Tibial nerve (tissue), 4 donors: Measurements from ENCODE around the gene HIBADH. TPM values are rescaled to one million over a fixed set of nuclear protein-coding genes. Genes with fewer than 3 reads are reported as not detected.

ENCODE experiments used
- DNase-seq, 2 donors: peaks; one replicate each; pipeline ENCODE4 v3.0.0-alpha.2; 2019; ENCODE audit warnings: low spot score in 2 of 2
- H3K27ac ChIP-seq, 4 donors: fragments of 200-600 bp; sonication (generic) in 3 of 4; one replicate each; pipeline ENCODE4 v1.5.1; 2017 to 2019; ENCODE audit warnings: mild to moderate bottlenecking in 1 of 4
- H3K27me3 ChIP-seq, 2 donors: fragments of 200-600 bp; sonication (generic) in 1 of 2; one replicate each; pipeline versions ENCODE4 v1.5.1 to v1.6.0; 2017 to 2019
- H3K36me3 ChIP-seq, 3 donors: fragments of 200-600 bp; sonication (generic); one replicate each; pipeline ENCODE4 v1.5.1; 2018 to 2019
- H3K4me1 ChIP-seq, 4 donors: fragments of 200-600 bp; sonication (generic) in 3 of 4; one replicate each; pipeline ENCODE4 v1.5.1; 2017 to 2019
- H3K4me3 ChIP-seq, 4 donors: fragments of 200-600 bp; sonication (generic) in 3 of 4; one replicate each; pipeline ENCODE4 v1.5.1; 2017 to 2019; ENCODE audit warnings: mild to moderate bottlenecking in 1 of 4, moderate library complexity in 1 of 4
- H3K9me3 ChIP-seq, 4 donors: fragments of 200-600 bp; sonication (generic) in 3 of 4; one replicate each; pipeline ENCODE4 v1.5.1; 2017 to 2019
- EP300 ChIP-seq, 2 donors: sonication (generic); formaldehyde crosslinking; IDR thresholded peaks; one replicate each; pipeline ENCODE4 v1.6.1; 2017; ENCODE audit warnings: antibody characterized with exemption in 2 of 2, mild to moderate bottlenecking in 1 of 2
- POLR2A ChIP-seq, 2 donors: fragments of 450-650 bp; IDR thresholded peaks; one replicate each; pipeline ENCODE4 v1.6.1; 2017; ENCODE audit warnings: antibody characterized with exemption in 2 of 2, mild to moderate bottlenecking in 2 of 2, moderate library complexity in 2 of 2
- WGBS, 2 donors: methylation state at CpG; one replicate each; pipeline ENCODE4 v1.1.5; 2018; 5-methylcytosine and 5-hydroxymethylcytosine counted together
- total RNA-seq, 4 donors: library from RNA; depleted of rRNA; stranded (reverse); fragments of >200 nt; gene quantifications; one replicate each; pipeline ENCODE4 v1.1.0, GENCODE V29; 2016
- TF ChIP-seq, protein P1 (sequence below), 5 experiments: fragments of 200-600 bp in 3 of 5; fragments of 450-650 bp in 2 of 5; sonication (generic) in 3 of 5; IDR thresholded peaks; one replicate each; pipeline ENCODE4 v1.5.1; 2016 to 2019; ENCODE audit warnings: antibody characterized with exemption in 5 of 5, mild to moderate bottlenecking in 3 of 5, moderate library complexity in 2 of 5

HIBADH gene
- total RNA-seq, 4 donors from 2014 or later: 36.6 to 44.0 (median 41.7) TPM

- H3K4me1 ChIP-seq: no peaks in the 10 kb centered on the region
- H3K4me3 ChIP-seq: no peak overlapping the region
- peak in 1 of 2 donors; percentile 19 for DNase-seq
- H3K36me3 ChIP-seq: peaks cover 0 to 23% (median 0%) of the 10 kb centered on the region in 3 donors
- WGBS, 2 donors: 76 to 77% methylated on average over 17 of the region's 17 CpGs
- H3K27me3 ChIP-seq: no peaks in the 10 kb centered on the region
- TF ChIP-seq, protein P1, sequence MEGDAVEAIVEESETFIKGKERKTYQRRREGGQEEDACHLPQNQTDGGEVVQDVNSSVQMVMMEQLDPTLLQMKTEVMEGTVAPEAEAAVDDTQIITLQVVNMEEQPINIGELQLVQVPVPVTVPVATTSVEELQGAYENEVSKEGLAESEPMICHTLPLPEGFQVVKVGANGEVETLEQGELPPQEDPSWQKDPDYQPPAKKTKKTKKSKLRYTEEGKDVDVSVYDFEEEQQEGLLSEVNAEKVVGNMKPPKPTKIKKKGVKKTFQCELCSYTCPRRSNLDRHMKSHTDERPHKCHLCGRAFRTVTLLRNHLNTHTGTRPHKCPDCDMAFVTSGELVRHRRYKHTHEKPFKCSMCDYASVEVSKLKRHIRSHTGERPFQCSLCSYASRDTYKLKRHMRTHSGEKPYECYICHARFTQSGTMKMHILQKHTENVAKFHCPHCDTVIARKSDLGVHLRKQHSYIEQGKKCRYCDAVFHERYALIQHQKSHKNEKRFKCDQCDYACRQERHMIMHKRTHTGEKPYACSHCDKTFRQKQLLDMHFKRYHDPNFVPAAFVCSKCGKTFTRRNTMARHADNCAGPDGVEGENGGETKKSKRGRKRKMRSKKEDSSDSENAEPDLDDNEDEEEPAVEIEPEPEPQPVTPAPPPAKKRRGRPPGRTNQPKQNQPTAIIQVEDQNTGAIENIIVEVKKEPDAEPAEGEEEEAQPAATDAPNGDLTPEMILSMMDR (IDR thresholded peaks at IDR 0.05): no peak
- no peak for TF ChIP-seq EP300 (IDR thresholded peaks at IDR 0.05)
- no peak for TF ChIP-seq POLR2A (IDR thresholded peaks at IDR 0.05)
- no peak overlapping the region for H3K27ac ChIP-seq
- H3K9me3 ChIP-seq: no peaks in the 10 kb centered on the region
Measured at GRCh38 chr7:27520815-27521790, 141.6 kb downstream of the HIBADH start.

DNA sequence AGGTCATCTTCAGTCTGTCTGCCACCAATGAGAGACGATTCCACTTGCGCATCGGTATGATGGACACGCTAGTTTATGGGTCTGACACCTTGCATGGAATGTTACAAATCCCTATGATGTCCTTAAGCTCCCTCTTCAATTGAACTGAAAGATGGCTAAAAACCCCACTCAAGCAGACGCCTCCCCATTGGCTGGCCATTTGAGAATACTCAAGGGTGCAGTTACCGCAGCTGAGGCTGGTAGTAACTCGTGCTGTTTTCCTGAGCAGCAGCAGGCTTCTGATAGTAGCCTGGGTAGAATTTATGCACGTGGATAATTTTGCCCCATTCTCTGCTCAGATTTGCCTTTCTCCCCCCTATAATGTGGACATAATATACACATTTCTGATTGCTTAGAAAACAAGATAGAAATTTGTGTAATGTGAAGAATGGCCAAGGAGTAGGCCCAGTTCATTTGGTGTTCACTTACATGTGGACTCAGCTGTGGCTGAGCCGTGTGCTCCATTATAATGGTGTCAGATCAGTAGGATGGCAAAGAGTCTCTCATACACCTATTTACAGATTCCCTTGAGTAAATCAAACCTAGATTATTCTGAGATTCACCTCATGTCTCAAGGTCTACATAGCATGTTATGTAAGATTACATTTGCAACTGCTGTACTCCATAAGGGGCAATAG, 142.8 kb downstream of the HIBADH start:
- no peaks in the 10 kb centered on the region for H3K4me1 ChIP-seq
- WGBS, 2 donors: 72 to 81% methylated on average over 9 of the region's 9 CpGs

DNA sequence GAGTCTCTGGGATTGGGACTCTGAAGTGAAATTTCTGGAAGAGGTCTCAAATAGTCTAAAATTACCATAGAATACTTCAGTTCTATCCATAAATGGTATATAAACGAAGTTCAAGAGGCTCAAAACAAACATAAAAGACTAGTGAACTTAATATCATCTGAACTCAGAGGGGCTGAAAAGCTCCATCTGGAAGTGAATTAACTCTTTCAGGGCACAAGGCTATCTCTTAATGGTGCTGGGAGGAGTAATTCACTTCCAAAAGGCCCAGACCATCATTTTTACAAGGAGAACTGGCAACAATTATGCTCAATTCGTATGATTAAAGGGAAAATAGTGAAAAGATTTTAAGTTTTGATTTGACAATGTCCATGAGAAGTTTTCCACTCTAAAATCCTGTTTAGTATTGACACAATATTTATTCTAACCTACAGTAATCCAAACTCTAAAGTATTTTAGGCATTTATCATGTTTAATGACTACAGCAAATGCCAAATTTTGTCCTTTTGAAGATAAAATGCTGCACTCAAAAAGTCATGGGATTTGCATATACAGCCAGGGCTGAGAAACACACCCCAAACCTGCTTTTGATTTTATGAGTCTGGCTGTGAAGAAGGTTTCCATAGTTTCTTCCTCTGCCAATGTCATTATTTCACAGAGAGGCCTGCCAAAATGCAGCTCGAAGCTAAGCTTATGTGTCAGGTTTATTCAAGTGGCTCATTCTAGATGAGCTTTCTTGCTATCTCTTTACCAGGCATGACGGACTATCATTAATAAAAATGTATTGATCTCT, 143.9 kb downstream of the HIBADH start:
- H3K9me3 ChIP-seq: no peaks in the 10 kb centered on the region
- H3K36me3 ChIP-seq: peaks cover 0 to 7% (median 0%) of the 10 kb centered on the region in 3 donors
- DNase-seq: no peak
- no peaks in the 10 kb centered on the region for H3K27me3 ChIP-seq
- 62 to 69% methylated on average over 4 of the region's 4 CpGs for WGBS, 2 donors
- no peak overlapping the region for H3K27ac ChIP-seq
- TF ChIP-seq POLR2A (IDR thresholded peaks at IDR 0.05) (no peak), EP300 (IDR thresholded peaks at IDR 0.05) (no peak)
- TF ChIP-seq, protein P1 (IDR thresholded peaks at IDR 0.05): no peak
- no peaks in the 10 kb centered on the region for H3K4me1 ChIP-seq
- no peak overlapping the region for H3K4me3 ChIP-seq

More for the DNA sequence above, 142.8 kb downstream of the HIBADH start:
- Histone ChIP-seq H3K4me3 (no peak overlapping the region), H3K9me3 (no peaks in the 10 kb centered on the region), H3K36me3 (peaks cover 0 to 12% (median 0%) of the 10 kb centered on the region in 3 donors), H3K27ac (no peak overlapping the region), H3K27me3 (no peaks in the 10 kb centered on the region)
- TF ChIP-seq POLR2A (IDR thresholded peaks at IDR 0.05) (no peak), EP300 (IDR thresholded peaks at IDR 0.05) (no peak)
- TF ChIP-seq, protein P1 (IDR thresholded peaks at IDR 0.05): no peak
- DNase-seq: no peak

- H3K27ac ChIP-seq: no peak overlapping the region
- peaks cover 0 to 7% (median 0%) of the 10 kb centered on the region in 3 donors for H3K36me3 ChIP-seq
- no peak for DNase-seq
- no peaks in the 10 kb centered on the region for H3K9me3 ChIP-seq
- TF ChIP-seq POLR2A (IDR thresholded peaks at IDR 0.05) (no peak), EP300 (IDR thresholded peaks at IDR 0.05) (no peak)
- no peaks in the 10 kb centered on the region for H3K27me3 ChIP-seq
- no peaks in the 10 kb centered on the region for H3K4me1 ChIP-seq
- no peak overlapping the region for H3K4me3 ChIP-seq
Measured at GRCh38 chr7:27516421-27516820, 146.3 kb downstream of the HIBADH start.

DNA sequence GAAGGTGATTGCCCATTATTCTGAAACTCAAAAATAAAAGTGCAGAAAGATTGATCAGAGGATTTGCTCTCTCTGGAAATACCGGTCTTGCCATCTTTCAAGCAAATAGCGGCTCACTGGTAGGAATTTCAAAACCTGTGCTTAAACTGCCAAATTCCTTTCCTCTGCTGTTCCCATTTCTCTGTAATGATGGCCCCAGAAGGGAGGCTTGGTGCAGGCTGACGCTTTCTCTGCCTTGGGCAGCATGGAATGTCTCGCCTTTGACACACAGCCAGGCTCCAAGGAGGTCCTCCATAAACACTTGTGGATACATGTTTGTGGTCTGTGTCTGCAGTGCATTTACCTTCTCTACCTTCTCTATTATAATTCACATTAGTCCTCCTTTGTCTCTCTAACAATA, 146.8 kb downstream of the HIBADH start:
- Histone ChIP-seq H3K27me3 (no peaks in the 10 kb centered on the region), H3K4me3 (no peak overlapping the region), H3K36me3 (peaks cover 0 to 7% (median 0%) of the 10 kb centered on the region in 3 donors), H3K4me1 (no peaks in the 10 kb centered on the region), H3K9me3 (no peaks in the 10 kb centered on the region), H3K27ac (no peak overlapping the region)
- TF ChIP-seq POLR2A (IDR thresholded peaks at IDR 0.05) (no peak), EP300 (IDR thresholded peaks at IDR 0.05) (no peak)
- TF ChIP-seq, protein P1 (IDR thresholded peaks at IDR 0.05): no peak
- no peak for DNase-seq
- 84 to 87% methylated on average over 4 of the region's 4 CpGs for WGBS, 2 donors
